ENCODE data around the gene CHFR.

- TF ChIP-seq, protein P1, sequence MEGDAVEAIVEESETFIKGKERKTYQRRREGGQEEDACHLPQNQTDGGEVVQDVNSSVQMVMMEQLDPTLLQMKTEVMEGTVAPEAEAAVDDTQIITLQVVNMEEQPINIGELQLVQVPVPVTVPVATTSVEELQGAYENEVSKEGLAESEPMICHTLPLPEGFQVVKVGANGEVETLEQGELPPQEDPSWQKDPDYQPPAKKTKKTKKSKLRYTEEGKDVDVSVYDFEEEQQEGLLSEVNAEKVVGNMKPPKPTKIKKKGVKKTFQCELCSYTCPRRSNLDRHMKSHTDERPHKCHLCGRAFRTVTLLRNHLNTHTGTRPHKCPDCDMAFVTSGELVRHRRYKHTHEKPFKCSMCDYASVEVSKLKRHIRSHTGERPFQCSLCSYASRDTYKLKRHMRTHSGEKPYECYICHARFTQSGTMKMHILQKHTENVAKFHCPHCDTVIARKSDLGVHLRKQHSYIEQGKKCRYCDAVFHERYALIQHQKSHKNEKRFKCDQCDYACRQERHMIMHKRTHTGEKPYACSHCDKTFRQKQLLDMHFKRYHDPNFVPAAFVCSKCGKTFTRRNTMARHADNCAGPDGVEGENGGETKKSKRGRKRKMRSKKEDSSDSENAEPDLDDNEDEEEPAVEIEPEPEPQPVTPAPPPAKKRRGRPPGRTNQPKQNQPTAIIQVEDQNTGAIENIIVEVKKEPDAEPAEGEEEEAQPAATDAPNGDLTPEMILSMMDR (IDR thresholded peaks at IDR 0.05; ENCODE audit: low read depth, low read length, missing input control) = no peak
- TF ChIP-seq TAF1 (conservative IDR thresholded peaks at IDR 0.05) (no peak), REST (IDR thresholded peaks at IDR 0.05) (no peak), RAD21 (IDR thresholded peaks at IDR 0.05) (no peak), JUND (IDR thresholded peaks at IDR 0.05) (no peak), MAX (IDR thresholded peaks at IDR 0.05) (no peak)
- TF ChIP-seq, protein P2, sequence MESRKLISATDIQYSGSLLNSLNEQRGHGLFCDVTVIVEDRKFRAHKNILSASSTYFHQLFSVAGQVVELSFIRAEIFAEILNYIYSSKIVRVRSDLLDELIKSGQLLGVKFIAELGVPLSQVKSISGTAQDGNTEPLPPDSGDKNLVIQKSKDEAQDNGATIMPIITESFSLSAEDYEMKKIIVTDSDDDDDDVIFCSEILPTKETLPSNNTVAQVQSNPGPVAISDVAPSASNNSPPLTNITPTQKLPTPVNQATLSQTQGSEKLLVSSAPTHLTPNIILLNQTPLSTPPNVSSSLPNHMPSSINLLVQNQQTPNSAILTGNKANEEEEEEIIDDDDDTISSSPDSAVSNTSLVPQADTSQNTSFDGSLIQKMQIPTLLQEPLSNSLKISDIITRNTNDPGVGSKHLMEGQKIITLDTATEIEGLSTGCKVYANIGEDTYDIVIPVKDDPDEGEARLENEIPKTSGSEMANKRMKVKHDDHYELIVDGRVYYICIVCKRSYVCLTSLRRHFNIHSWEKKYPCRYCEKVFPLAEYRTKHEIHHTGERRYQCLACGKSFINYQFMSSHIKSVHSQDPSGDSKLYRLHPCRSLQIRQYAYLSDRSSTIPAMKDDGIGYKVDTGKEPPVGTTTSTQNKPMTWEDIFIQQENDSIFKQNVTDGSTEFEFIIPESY (IDR thresholded peaks at IDR 0.05) = no peak
These were observed 54.1 kb downstream of the CHFR start for GRCh38 chr12:132833341-132833740.
